Motor neuron (in vitro differentiated cells): ENCODE measurements around the gene CD81. TPM values are rescaled to one million over a fixed set of nuclear protein-coding genes. Genes with fewer than 3 reads are reported as not detected.
A peak's percentile ranks its signal among the peaks of the same experiment; 100 is the strongest.
"Not testable (repeated sequence)": the region's sequence is repeated elsewhere in the genome, so short reads cannot be mapped to it uniquely, and the experiment has no call there.

ENCODE experiments used
- ATAC-seq, 8 experiments: fragments of 200-7000 bp; cut with Tn5 transposase; replicated peaks in 6 of 8; 2 replicates each; pipeline ENCODE4 v1.8.0; 2021; ENCODE audit warnings: mild to moderate bottlenecking in 8 of 8, moderate library complexity in 8 of 8
- H3K27ac ChIP-seq, 2 donors: fragments of 250-450 bp; sonication (Bioruptor Pico); 2 replicates each; pipeline ENCODE4 v1.9.0; 2021; ENCODE audit warnings: antibody characterized with exemption in 2 of 2, mild to moderate bottlenecking in 2 of 2, moderate library complexity in 1 of 2
- H3K4me1 ChIP-seq, 2 donors: fragments of 250-450 bp; sonication (Bioruptor Pico); replicated peaks in 1 of 2; 2 replicates each; pipeline ENCODE4 v1.6.1; 2021; ENCODE audit warnings: antibody characterized with exemption in 2 of 2, mild to moderate bottlenecking in 2 of 2, moderate library complexity in 1 of 2
- H3K4me3 ChIP-seq, 5 donors: fragments of 250-450 bp; sonication (Bioruptor Pico); 2 replicates each; pipeline ENCODE4 v1.9.0; 2021; ENCODE audit warnings: antibody characterized with exemption in 5 of 5, mild to moderate bottlenecking in 5 of 5, moderate library complexity in 4 of 5
- WGBS, 10 experiments: fragments of 450-650 bp; shearing (Covaris generic); methylation state at CpG; one replicate each; pipeline ENCODE4 v1.0.0; 2022; 5-methylcytosine and 5-hydroxymethylcytosine counted together
- in situ Hi-C, 9 experiments: fragments of 400-800 bp; cut with MboI; loops; one replicate each; pipeline ENCODE4 v1.15.0; 2021; ENCODE audit warnings: low sequenced_read_pairs in 9 of 9, low pct_unique_long_range_greater_than_20kb in 2 of 9; ENCODE audit not compliant: unreplicated experiment in 9 of 9
- total RNA-seq, 8 experiments: library from RNA; unstranded; fragments of 300-600 nt; gene quantifications; 2 replicates each; pipeline versions ENCODE4 v1.2.3 to v1.2.4, GENCODE V29; 2022

The CD81 gene
- total RNA-seq, 8 experiments from 2014 or later, result 44.8 to 383 (median 165) TPM

- H3K4me3 ChIP-seq, result no peak overlapping the region
- no peak for ATAC-seq
- 0 to 80% (median 40%) methylated on average over 1 to 2 of the region's 2 CpGs; no CpG with 5 or more reads in 1 of the 10 experiments for WGBS, 10 experiments
- no peak overlapping the region for H3K27ac ChIP-seq
- in situ Hi-C loops, result no loop called here
- H3K4me1 ChIP-seq, result no peaks in the 10 kb centered on the region
These were observed 32.1 kb upstream of the CD81 start for GRCh38 chr11:2345050-2345449.

DNA sequence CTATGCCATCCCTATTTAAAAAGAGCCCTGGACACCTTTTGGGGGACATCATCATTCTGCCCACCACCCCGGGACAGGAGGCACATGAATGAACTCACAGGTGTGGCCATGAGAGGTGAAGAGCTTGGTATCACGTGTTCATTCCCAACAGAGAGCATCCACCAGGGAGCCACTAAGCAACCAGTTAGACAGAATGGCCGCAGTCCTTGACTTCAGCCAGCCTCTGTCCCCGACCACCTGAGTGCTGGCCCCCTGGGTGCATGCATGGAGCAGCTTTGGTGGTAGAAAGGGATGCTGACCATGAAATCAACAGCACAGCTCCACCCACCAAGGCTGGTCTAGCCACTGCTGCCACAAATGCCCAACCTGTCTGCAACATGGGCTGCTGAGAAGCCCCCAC, 31.1 kb upstream of the CD81 start:
- in situ Hi-C loops, result no loop called here
- Histone ChIP-seq H3K4me1 (no peaks in the 10 kb centered on the region), H3K27ac (no peak overlapping the region), H3K4me3 (no peak overlapping the region)
- 38 to 50% methylated on average over 2 to 3 of the region's 4 CpGs; no CpG with 5 or more reads in 8 of the 10 experiments for WGBS, 10 experiments
- ATAC-seq, result no peak

DNA sequence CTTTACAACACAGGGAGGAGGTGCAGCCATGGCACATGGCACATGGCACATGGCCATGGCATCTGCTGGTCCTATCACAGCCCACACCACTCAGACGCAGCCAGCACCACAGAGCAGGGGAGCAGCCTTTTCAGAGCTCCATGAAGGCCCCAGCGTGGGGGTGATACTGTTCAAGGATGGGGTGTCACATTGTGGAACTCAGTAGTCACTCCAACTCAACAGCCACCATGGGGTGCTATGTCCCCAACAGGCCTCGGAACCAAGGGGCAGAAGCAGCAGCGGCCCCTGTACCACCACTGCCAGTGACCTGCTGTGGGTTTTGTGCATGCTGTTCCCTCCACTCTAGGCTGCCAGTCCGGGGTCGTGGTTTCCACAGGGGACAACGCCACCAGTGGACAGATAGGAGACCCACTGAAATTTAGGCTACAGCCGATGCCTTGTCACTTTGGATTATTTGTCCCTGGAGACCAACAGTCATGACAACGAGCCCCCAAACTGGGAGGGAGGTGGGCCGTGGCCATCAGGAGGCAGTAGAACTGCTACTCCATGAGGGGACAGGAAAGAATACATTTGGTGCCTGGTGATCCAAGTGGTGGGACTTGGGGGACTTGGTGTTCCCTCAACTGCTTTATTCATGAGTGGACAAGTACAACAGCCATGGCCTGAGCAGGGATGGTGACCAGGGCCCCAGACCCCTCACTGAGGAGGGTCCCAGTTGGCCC, 30.4 kb upstream of the CD81 start:
- Histone ChIP-seq H3K27ac (no peak overlapping the region), H3K4me3 (no peak overlapping the region), H3K4me1 (no peaks in the 10 kb centered on the region)
- no peak for ATAC-seq
- 20 to 64% (median 50%) methylated on average over 1 to 3 of the region's 10 CpGs; no CpG with 5 or more reads in 5 of the 10 experiments for WGBS, 10 experiments
- in situ Hi-C loops, result no loop called here

GRCh38 chr11:2347308-2347830, 29.7 kb upstream of the CD81 start:
- Histone ChIP-seq H3K27ac (no peak overlapping the region), H3K4me3 (no peak overlapping the region), H3K4me1 (no peaks in the 10 kb centered on the region)
- 22 to 92% (median 60%) methylated on average over 1 to 6 of the region's 9 CpGs; no CpG with 5 or more reads in 1 of the 10 experiments for WGBS, 10 experiments
- peak in 1 of 8 experiments; percentile 70 for ATAC-seq
- in situ Hi-C loops, result no loop called here

DNA sequence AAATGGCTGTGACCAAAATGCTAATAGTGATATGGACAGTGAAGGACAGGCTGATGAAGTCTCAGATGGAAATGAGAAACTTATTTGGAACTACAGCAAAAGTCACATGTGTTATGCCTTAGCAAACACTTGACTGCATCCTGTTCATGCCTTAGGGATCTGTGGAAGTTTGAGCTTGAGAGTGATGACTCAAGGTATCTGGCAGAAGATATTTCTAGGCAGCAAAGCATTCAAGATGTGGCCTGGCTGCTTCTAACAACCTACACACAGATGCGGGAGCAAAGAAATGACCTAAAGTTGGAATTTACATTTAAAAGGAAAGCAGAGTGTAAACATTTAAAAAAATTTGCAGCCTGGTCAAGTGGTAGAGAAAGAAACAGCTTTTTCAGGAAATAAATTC, 28.1 kb upstream of the CD81 start:
- no peak for ATAC-seq
- H3K27ac ChIP-seq, result no peak overlapping the region
- in situ Hi-C loops, result no loop called here
- H3K4me3 ChIP-seq, result no peak overlapping the region
- 54 to 100% (median 73%) methylated on average over 1 of the region's 1 CpG; no CpG with 5 or more reads in 4 of the 10 experiments for WGBS, 10 experiments
- H3K4me1 ChIP-seq, result no peaks in the 10 kb centered on the region

GRCh38 chr11:2351701-2352100, 25.4 kb upstream of the CD81 start:
- in situ Hi-C loops, result no loop called here
- 60 to 100% methylated on average over 1 of the region's 3 CpGs; no CpG with 5 or more reads in 8 of the 10 experiments for WGBS, 10 experiments
- no peak for ATAC-seq

GRCh38 chr11:2352420-2352819, 24.7 kb upstream of the CD81 start:
- no peak overlapping the region for H3K4me3 ChIP-seq
- WGBS, 10 experiments, result 0 to 100% (median 77%) methylated on average over 1 to 4 of the region's 4 CpGs; no CpG with 5 or more reads in 1 of the 10 experiments
- in situ Hi-C loops, result no loop called here
- H3K27ac ChIP-seq, result no peak overlapping the region
- ATAC-seq, result peak in 3 of 8 experiments; percentile 41 to 61 (median 60)
- H3K4me1 ChIP-seq, result no peaks in the 10 kb centered on the region

More at GRCh38 chr11:2351701-2352100, 25.4 kb upstream of the CD81 start:
- no peak overlapping the region for H3K4me3 ChIP-seq
- H3K4me1 ChIP-seq, result no peaks in the 10 kb centered on the region
- H3K27ac ChIP-seq, result no peak overlapping the region

DNA sequence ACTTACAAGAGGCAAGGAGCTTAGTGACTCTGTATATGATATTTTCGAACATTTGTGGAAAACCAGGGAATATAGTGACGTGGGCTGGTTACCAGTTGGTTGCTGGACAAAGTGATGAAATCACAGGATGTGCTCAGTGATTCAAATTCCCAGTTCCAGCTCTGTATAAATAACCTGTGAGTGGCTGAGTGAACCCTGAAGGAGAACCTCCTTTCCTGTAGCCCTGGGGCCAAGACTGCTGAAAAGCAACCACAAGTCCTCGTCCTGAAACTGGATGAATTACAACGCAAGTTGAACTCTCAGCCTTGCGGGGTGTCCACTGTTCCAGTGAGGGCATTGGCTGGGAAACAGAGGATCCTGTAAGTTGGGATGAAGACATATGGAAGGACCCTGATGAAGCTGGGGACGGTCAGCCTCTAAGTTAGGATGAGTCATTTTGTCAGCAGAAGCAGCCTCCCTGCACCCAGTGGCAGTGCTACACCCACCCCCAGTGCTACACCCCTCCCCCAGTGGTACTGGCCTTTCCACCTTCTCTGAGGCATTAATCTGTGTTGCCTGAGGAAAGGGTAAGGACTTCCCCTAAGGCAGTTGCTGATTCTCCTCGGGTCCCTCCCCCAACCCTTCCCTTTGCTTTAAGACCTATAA, 22.0 kb upstream of the CD81 start:
- ATAC-seq, result peak in 4 of 8 experiments; percentile 22 to 80 (median 52)
- in situ Hi-C loops, result no loop called here
- Histone ChIP-seq H3K27ac (no peak overlapping the region), H3K4me1 (no peaks in the 10 kb centered on the region), H3K4me3 (no peak overlapping the region)
- 35 to 100% (median 67%) methylated on average over 1 to 6 of the region's 7 CpGs; no CpG with 5 or more reads in 1 of the 10 experiments for WGBS, 10 experiments

DNA sequence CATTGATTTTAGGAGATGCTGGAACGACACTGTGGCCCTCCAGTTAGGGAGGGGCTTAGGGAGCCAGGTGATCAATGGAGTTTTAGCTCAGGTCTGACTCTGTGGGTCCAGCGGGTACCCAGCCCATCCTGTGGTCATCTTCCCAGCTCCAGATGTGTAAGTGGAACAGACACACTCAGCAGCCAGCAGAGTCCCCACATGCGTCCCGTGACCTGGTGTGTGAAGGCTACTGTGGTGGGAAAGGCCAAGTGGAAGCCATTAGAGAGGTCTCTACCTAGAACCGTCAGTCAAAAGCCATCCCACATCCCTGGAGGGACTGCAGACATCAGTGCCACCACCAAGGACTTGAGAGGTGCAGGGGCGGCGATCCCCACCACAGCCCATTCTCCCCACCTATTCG, 19.9 kb upstream of the CD81 start:
- ATAC-seq, result no peak
- Histone ChIP-seq H3K4me1 (no peaks in the 10 kb centered on the region), H3K27ac (no peak overlapping the region), H3K4me3 (no peak overlapping the region)
- in situ Hi-C loops, result no loop called here
- 14 to 36% (median 20%) methylated on average over 1 to 4 of the region's 8 CpGs; no CpG with 5 or more reads in 7 of the 10 experiments for WGBS, 10 experiments

- in situ Hi-C loops, H3K4me1 ChIP-seq, H3K4me3 ChIP-seq, ATAC-seq, H3K27ac ChIP-seq: not testable (repeated sequence)
- WGBS, 10 experiments, result 72 to 100% (median 76%) methylated on average over 1 to 5 of the region's 13 CpGs; no CpG with 5 or more reads in 7 of the 10 experiments
These were observed 19.5 kb upstream of the CD81 start for GRCh38 chr11:2357651-2358050.

DNA sequence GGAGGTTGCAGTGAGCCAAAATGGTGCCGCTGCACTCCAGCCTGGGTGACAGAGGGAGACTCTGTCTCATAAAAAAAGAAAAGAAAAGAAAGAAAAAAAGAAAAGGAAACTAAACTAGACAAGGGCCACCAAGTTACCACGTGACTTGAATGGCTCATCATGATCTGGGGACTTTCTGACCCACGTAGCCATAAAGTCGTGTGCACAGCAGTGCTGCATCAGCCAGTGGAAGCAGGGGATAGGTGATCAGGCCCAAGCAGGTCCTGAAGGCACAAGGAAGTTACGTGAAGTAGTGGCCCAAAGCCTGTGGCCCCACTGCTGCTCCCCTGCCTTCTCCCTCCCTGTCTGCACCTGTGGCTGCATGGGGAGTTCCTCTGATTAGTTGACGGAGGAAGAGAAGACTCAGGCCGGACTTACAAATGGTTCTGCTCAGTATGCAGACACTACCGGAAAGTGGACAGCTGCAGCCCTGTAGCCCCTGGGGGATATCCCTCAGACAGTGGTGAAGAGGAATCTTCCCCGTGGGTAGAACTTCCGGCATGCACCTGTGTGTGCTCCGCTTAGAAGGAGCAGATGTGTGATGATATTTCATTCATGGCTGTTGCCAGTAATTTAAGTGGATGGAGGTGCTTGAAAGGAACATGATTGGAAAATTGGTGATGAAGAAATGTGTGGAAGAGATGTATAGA, 18.2 kb upstream of the CD81 start:
- 60 to 100% (median 80%) methylated on average over 1 to 9 of the region's 11 CpGs; no CpG with 5 or more reads in 2 of the 10 experiments for WGBS, 10 experiments
- no peak overlapping the region for H3K4me3 ChIP-seq
- in situ Hi-C loops, result no loop called here
- H3K27ac ChIP-seq, result no peak overlapping the region
- no peaks in the 10 kb centered on the region for H3K4me1 ChIP-seq
- peak in 1 of 8 experiments; percentile 52 for ATAC-seq

- no peaks in the 10 kb centered on the region for H3K4me1 ChIP-seq
- no peak overlapping the region for H3K27ac ChIP-seq
- no peak for ATAC-seq
- whole genome bisulfite sequencing, 10 experiments, result 90 to 100% (median 100%) methylated on average over 1 to 2 of the region's 9 CpGs; no CpG with 5 or more reads in 5 of the 10 experiments
- in situ Hi-C loops, result no loop called here
- no peak overlapping the region for H3K4me3 ChIP-seq
These were observed 17.6 kb upstream of the CD81 start for GRCh38 chr11:2359557-2359956.
